ENCODE measurements around the gene STX11.

- TF ChIP-seq CTCF (IDR thresholded peaks at IDR 0.05; ENCODE audit: borderline replicate concordance, extremely low read depth, low read length, poor library complexity, severe bottlenecking) (no peak), EZH2 (IDR thresholded peaks at IDR 0.05; ENCODE audit: borderline replicate concordance, low read depth, low read length, severe bottlenecking) (no peak)
Measured at GRCh38 chr6:144103026-144103563, 47.2 kb upstream of the STX11 start.

Data from DND-41 (cell line).